ENCODE data around the gene LDB2. TPM values are rescaled to one million over a fixed set of nuclear protein-coding genes. Genes with fewer than 3 reads are reported as not detected.

LDB2 gene
- total and polyA plus RNA-seq, 2 donors (not counting 1 experiment from before 2014, with no cell fraction given) = not detected

DNA sequence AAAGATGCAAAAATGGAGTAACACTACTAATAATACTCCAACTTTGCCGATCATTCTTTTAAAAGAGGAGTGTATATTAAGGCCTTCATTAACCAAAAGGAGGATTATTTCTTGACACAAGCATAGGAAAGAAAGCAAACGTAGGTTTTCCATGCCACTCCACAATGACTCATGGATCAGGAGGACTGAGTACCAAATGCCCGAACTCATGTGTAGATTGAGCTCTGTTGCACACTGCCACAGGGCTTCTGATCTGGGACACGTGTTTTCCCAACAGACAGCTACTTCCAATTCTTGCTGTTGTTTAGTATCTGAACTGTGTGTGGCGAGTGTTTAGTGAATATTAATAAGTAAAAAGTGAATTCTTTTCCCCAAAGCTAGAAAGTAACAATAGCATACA lies 131.2 kb downstream of the LDB2 start:
- no peak overlapping the region for H3K4me3 ChIP-seq (ENCODE audit: control extremely low read depth in 1 of 5, extremely low read depth in 1 of 5, insufficient read depth in 1 of 5, low read depth in 2 of 5, low read length in 4 of 5)
- H3K4me1 ChIP-seq (ENCODE audit: control insufficient read depth in 2 of 2, insufficient read depth in 2 of 2, low read length in 2 of 2) = no peaks in the 10 kb centered on the region
- H3K27me3 ChIP-seq (replicated peaks in 1 of 4; ENCODE audit: control extremely low read depth in 1 of 4, control insufficient read depth in 3 of 4, insufficient read depth in 4 of 4, low read length in 3 of 4) = no peaks in the 10 kb centered on the region
- no peak overlapping the region for H3K9ac ChIP-seq (ENCODE audit: low read length)
- Mint-ChIP-seq H3K4me3 (no peak overlapping the region), H3K4me1 (no peaks in the 10 kb centered on the region), H3K9me3 (ENCODE audit: insufficient read depth) (peaks cover 2% of the 10 kb centered on the region), H3K27me3 (no peaks in the 10 kb centered on the region), H3K27ac (no peak overlapping the region)
- TF ChIP-seq EZH2 (IDR thresholded peaks at IDR 0.05; ENCODE audit: borderline replicate concordance, insufficient read depth, low read depth, low read length, poor library complexity, severe bottlenecking) = no peak
- TF ChIP-seq, protein P1, sequence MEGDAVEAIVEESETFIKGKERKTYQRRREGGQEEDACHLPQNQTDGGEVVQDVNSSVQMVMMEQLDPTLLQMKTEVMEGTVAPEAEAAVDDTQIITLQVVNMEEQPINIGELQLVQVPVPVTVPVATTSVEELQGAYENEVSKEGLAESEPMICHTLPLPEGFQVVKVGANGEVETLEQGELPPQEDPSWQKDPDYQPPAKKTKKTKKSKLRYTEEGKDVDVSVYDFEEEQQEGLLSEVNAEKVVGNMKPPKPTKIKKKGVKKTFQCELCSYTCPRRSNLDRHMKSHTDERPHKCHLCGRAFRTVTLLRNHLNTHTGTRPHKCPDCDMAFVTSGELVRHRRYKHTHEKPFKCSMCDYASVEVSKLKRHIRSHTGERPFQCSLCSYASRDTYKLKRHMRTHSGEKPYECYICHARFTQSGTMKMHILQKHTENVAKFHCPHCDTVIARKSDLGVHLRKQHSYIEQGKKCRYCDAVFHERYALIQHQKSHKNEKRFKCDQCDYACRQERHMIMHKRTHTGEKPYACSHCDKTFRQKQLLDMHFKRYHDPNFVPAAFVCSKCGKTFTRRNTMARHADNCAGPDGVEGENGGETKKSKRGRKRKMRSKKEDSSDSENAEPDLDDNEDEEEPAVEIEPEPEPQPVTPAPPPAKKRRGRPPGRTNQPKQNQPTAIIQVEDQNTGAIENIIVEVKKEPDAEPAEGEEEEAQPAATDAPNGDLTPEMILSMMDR (IDR thresholded peaks at IDR 0.05) = no peak
- ChIA-PET CTCF (no interaction called here), POLR2A (no interaction called here)
- no peaks in the 10 kb centered on the region for H4K20me1 ChIP-seq (ENCODE audit: control insufficient read depth, insufficient read depth, low read length, poor library complexity, severe bottlenecking)
- H3K27ac ChIP-seq (ENCODE audit: low read length in 2 of 2) = no peak overlapping the region
- ATAC-seq (ENCODE audit: low read depth) (no peak), DNase-seq (no peak)
- intact Hi-C loops (cut with micrococcal nuclease) = no loop called here
- WGBS (ENCODE audit: insufficient coverage) = no CpG with 5 or more reads among the region's 5 CpGs
- H2AFZ ChIP-seq (ENCODE audit: insufficient read depth, low read depth, low read length, poor library complexity, severe bottlenecking) = no peak overlapping the region
- no peaks in the 10 kb centered on the region for H3K36me3 ChIP-seq (replicated peaks in 1 of 2; ENCODE audit: control extremely low read depth in 1 of 2, control insufficient read depth in 1 of 2, extremely low read depth in 1 of 2, insufficient read depth in 2 of 2, low read length in 1 of 2)
- H3K79me2 ChIP-seq (ENCODE audit: control insufficient read depth, insufficient read depth, low read length) = no peaks in the 10 kb centered on the region
- no peak overlapping the region for H3K4me2 ChIP-seq (replicated peaks; ENCODE audit: low read depth, low read length, poor library complexity, severe bottlenecking)
- no peaks in the 10 kb centered on the region for H3K9me3 ChIP-seq (ENCODE audit: control extremely low read depth in 1 of 3, control insufficient read depth in 2 of 3, insufficient read depth in 1 of 3, low read length in 2 of 3)

DNA sequence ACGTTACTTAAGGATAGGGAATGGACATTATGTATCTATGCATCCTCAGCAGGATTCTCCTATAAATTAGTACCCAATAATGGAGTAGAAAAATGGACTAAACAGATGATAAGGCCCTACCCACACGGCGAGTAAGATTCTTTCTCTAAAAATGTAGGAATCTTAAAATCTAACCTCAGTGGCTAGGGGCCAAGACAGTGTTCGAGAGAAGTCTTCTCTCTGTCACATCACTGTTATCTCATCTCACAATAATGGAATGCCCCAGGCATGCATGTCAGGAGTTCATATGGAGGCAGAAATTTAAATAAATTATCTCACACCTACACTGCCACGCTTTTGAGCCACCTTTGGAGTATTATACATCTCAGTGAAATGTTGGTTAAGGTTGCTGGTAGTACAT lies 132.9 kb downstream of the LDB2 start:
- CTCF ChIA-PET = no interaction called here
- no CpG with 5 or more reads among the region's 5 CpGs for WGBS (ENCODE audit: insufficient coverage)
- no peak overlapping the region for H3K4me2 ChIP-seq (replicated peaks; ENCODE audit: low read depth, low read length, poor library complexity, severe bottlenecking)
- H3K27ac ChIP-seq (ENCODE audit: low read length in 2 of 2) = no peak overlapping the region
- H3K4me1 ChIP-seq (ENCODE audit: control insufficient read depth in 2 of 2, insufficient read depth in 2 of 2, low read length in 2 of 2) = no peaks in the 10 kb centered on the region
- intact Hi-C loops (cut with micrococcal nuclease) = no loop called here
- no peaks in the 10 kb centered on the region for H3K9me3 ChIP-seq (ENCODE audit: control extremely low read depth in 1 of 3, control insufficient read depth in 2 of 3, insufficient read depth in 1 of 3, low read length in 2 of 3)
- no peak overlapping the region for H3K27ac Mint-ChIP-seq
- H3K9ac ChIP-seq (ENCODE audit: low read length) = no peak overlapping the region
- H3K36me3 ChIP-seq (replicated peaks in 1 of 2; ENCODE audit: control extremely low read depth in 1 of 2, control insufficient read depth in 1 of 2, extremely low read depth in 1 of 2, insufficient read depth in 2 of 2, low read length in 1 of 2) = no peaks in the 10 kb centered on the region
- H3K79me2 ChIP-seq (ENCODE audit: control insufficient read depth, insufficient read depth, low read length) = no peaks in the 10 kb centered on the region
- H3K9me3 Mint-ChIP-seq (ENCODE audit: insufficient read depth) = peaks cover 2% of the 10 kb centered on the region
- no peak overlapping the region for H2AFZ ChIP-seq (ENCODE audit: insufficient read depth, low read depth, low read length, poor library complexity, severe bottlenecking)
- POLR2A ChIA-PET = no interaction called here
- H3K4me3 ChIP-seq (ENCODE audit: control extremely low read depth in 1 of 5, extremely low read depth in 1 of 5, insufficient read depth in 1 of 5, low read depth in 2 of 5, low read length in 4 of 5) = no peak overlapping the region
- DNase-seq (no peak), ATAC-seq (ENCODE audit: low read depth) (no peak)
- no peaks in the 10 kb centered on the region for H3K27me3 Mint-ChIP-seq
- no peaks in the 10 kb centered on the region for H4K20me1 ChIP-seq (ENCODE audit: control insufficient read depth, insufficient read depth, low read length, poor library complexity, severe bottlenecking)
- H3K4me3 Mint-ChIP-seq = no peak overlapping the region
- H3K27me3 ChIP-seq (replicated peaks in 1 of 4; ENCODE audit: control extremely low read depth in 1 of 4, control insufficient read depth in 3 of 4, insufficient read depth in 4 of 4, low read length in 3 of 4) = no peaks in the 10 kb centered on the region
- TF ChIP-seq EZH2 (IDR thresholded peaks at IDR 0.05; ENCODE audit: borderline replicate concordance, insufficient read depth, low read depth, low read length, poor library complexity, severe bottlenecking) = no peak
- TF ChIP-seq, protein P1 (IDR thresholded peaks at IDR 0.05) = no peak
- no peaks in the 10 kb centered on the region for H3K4me1 Mint-ChIP-seq
